A673 (cell line): Measurements from ENCODE around the gene FGGY. TPM values are rescaled to one million over a fixed set of nuclear protein-coding genes. Genes with fewer than 3 reads are reported as not detected.

ENCODE experiments used
- BruUV-seq: library from RNA; stranded (reverse); fragments of 400-500 nt; replicated peaks from 2 replicates; lab custom pipeline; 2021; lab: Mats Ljungman, UMichigan
- CTCF ChIA-PET: fragments of 300-600 bp; sonication (Branson Sonifier 250); formaldehyde crosslinking; loops from one replicate; lab custom pipeline; 2022; ENCODE audit warnings: antibody characterized with exemption; lab: Charles Lee
- POLR2A ChIA-PET: fragments of 300-600 bp; sonication (Branson Sonifier 250); formaldehyde crosslinking; loops from one replicate; lab custom pipeline; 2022; ENCODE audit warnings: antibody characterized with exemption; ENCODE audit not compliant: low non-redundant PET; lab: Charles Lee
- DNase-seq: peaks from one replicate; pipeline ENCODE4 v3.0.0-alpha.2; 2015; ENCODE audit warnings: low spot score
- H3K27ac ChIP-seq: fragments of 200-600 bp; sonication (generic); 2 replicates; pipeline ENCODE4 v1.5.1; 2016; ENCODE audit warnings: mixed run types, low read depth, mild to moderate bottlenecking, mixed read lengths, antibody characterized with exemption, low read length; ENCODE audit not compliant: poor library complexity, severe bottlenecking
- H3K27me3 ChIP-seq: fragments of 200-600 bp; sonication (generic); replicated peaks from 2 replicates; pipeline ENCODE4 v1.6.1; 2017; ENCODE audit warnings: mixed run types, low read depth, mild to moderate bottlenecking, mixed read lengths, antibody characterized with exemption, low read length; ENCODE audit not compliant: insufficient read depth, poor library complexity
- H3K36me3 ChIP-seq: fragments of 200-600 bp; sonication (generic); 2 replicates; pipeline ENCODE4 v1.6.1; 2016; ENCODE audit warnings: mixed run types, mild to moderate bottlenecking, mixed read lengths, antibody characterized with exemption, low read length; ENCODE audit not compliant: insufficient read depth, poor library complexity, severe bottlenecking
- H3K4me1 ChIP-seq: fragments of 200-600 bp; sonication (generic); 2 replicates; pipeline ENCODE4 v1.6.1; 2017; ENCODE audit warnings: mixed run types, mild to moderate bottlenecking, mixed read lengths, antibody characterized with exemption, low read length; ENCODE audit not compliant: insufficient read depth, poor library complexity, severe bottlenecking
- H3K4me3 ChIP-seq: fragments of 200-600 bp; sonication (generic); 2 replicates; pipeline ENCODE4 v1.5.1; 2016; ENCODE audit warnings: low read depth, mixed run types, mild to moderate bottlenecking, mixed read lengths, low read length; ENCODE audit not compliant: poor library complexity, severe bottlenecking
- H3K9me3 ChIP-seq: fragments of 200-600 bp; sonication (generic); 2 replicates; pipeline ENCODE4 v1.6.1; 2016; ENCODE audit warnings: mixed run types, low read depth, mild to moderate bottlenecking, mixed read lengths, antibody characterized with exemption, low read length; ENCODE audit not compliant: poor library complexity, severe bottlenecking
- CTCF ChIP-seq: fragments of 300-800, 200-600 bp; sonication (generic); conservative IDR thresholded peaks from 2 replicates; pipeline ENCODE4 v1.5.1; 2017; ENCODE audit warnings: low read depth, mild to moderate bottlenecking, antibody characterized with exemption, low read length, moderate library complexity, mixed read lengths
- EZH2 ChIP-seq: fragments of 200-600 bp; sonication (generic); IDR thresholded peaks from 2 replicates; pipeline ENCODE4 v1.6.1; 2017; ENCODE audit warnings: borderline replicate concordance, low read depth, mild to moderate bottlenecking, mixed read lengths, antibody characterized with exemption, low read length; ENCODE audit not compliant: poor library complexity, severe bottlenecking
- intact Hi-C: fragments of 100-400 bp; cut with micrococcal nuclease; formaldehyde crosslinking; loops from one replicate; pipeline ENCODE4 v1.10.0; 2022; ENCODE audit not compliant: unreplicated experiment
- total RNA-seq: library from RNA; stranded (reverse); gene quantifications from 2 replicates; pipeline ENCODE4 v1.2.3, GENCODE V29; 2021

Gene FGGY
- total RNA-seq, 1 experiment from 2014 or later = 2.6 TPM

DNA sequence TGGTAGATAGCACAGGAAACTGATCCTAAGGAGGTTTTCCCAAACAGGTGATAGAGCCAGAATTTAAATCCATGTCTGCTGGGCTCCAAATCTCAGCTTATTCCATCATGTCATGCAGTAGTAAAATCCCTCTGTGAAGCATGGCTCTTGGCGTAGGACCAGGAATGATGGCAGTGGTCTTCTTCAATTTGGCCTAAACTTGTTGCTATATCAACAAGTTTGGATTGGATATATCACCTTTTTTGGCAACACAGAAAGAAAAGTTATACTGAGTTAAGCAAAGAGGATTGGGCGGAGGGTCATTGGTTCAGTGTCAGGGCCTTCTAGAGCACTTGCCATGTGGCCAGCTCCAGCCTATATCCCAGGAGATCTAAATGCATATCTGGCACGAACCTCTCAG is 52.2 kb downstream of the FGGY start:
- POLR2A ChIA-PET = no interaction called here
- Histone ChIP-seq H3K27ac (no peak overlapping the region), H3K4me3 (no peak overlapping the region), H3K4me1 (no peaks in the 10 kb centered on the region), H3K36me3 (no peaks in the 10 kb centered on the region), H3K9me3 (no peaks in the 10 kb centered on the region), H3K27me3 (no peaks in the 10 kb centered on the region)
- TF ChIP-seq EZH2 = no peak
- no peak for TF ChIP-seq CTCF
- BruUV-seq = no TSS peak
- no peak for DNase-seq
- CTCF ChIA-PET = no interaction called here
- intact Hi-C loops = no loop called here

GRCh38 chr1:59350521-59350920 is 53.6 kb downstream of the FGGY start:
- BruUV-seq = no TSS peak
- Histone ChIP-seq H3K4me3 (no peak overlapping the region), H3K27me3 (no peaks in the 10 kb centered on the region), H3K4me1 (no peaks in the 10 kb centered on the region), H3K36me3 (no peaks in the 10 kb centered on the region), H3K27ac (no peak overlapping the region), H3K9me3 (no peaks in the 10 kb centered on the region)
- CTCF ChIA-PET = no interaction called here
- POLR2A ChIA-PET = no interaction called here
- DNase-seq = no peak
- intact Hi-C loops = no loop called here
- TF ChIP-seq CTCF (no peak), EZH2 (no peak)

DNA sequence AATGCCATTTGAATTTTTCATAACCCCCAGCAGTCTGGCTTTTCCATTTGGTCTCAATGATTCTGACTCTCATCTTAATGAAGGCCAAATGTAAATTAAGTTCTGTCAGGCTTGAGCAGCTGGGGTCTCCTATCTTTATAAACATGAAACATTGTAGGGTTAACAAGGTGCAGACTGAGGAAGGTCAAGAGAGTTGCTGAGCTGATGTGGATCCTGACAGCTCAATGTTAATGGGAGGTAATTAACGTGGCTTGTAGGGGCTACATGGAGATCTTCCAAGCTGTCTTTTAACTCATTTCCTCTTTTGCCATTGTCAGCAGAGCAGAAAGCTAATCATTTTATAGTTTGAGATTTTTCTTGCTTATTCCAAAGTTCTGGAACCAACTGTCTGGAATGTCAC is 55.2 kb downstream of the FGGY start:
- Histone ChIP-seq H3K4me1 (no peaks in the 10 kb centered on the region), H3K27me3 (no peaks in the 10 kb centered on the region), H3K4me3 (no peak overlapping the region), H3K27ac (no peak overlapping the region), H3K36me3 (no peaks in the 10 kb centered on the region), H3K9me3 (no peaks in the 10 kb centered on the region)
- POLR2A ChIA-PET = no interaction called here
- no peak for DNase-seq
- TF ChIP-seq EZH2 (no peak), CTCF (no peak)
- CTCF ChIA-PET = no interaction called here
- BruUV-seq = no TSS peak
- intact Hi-C loops = no loop called here
